Keratinocyte (primary cell): ENCODE data around the gene DACT3. TPM values are rescaled to one million over a fixed set of nuclear protein-coding genes. Genes with fewer than 3 reads are reported as not detected.
A peak's percentile ranks its signal among the peaks of the same experiment; 100 is the strongest.

Experiments used
- DNase-seq: peaks from one replicate; pipeline ENCODE4 v3.0.0-alpha.2; 2011; ENCODE audit warnings: low read depth, missing footprints, low spot score
- FAIRE-seq: peaks from 2 replicates; lab custom pipeline; 2011; peaks lifted over from hg19 to GRCh38; lab: Jason Lieb, UNC
- H2AFZ ChIP-seq: 2 replicates; pipeline ENCODE4 v1.6.0; 2012; ENCODE audit warnings: low read length, control low read depth, inconsistent platforms; ENCODE audit not compliant: control insufficient read depth
- H3K27ac ChIP-seq: 2 replicates; pipeline ENCODE4 v1.5.1; 2011; ENCODE audit warnings: low read length; ENCODE audit not compliant: control insufficient read depth, insufficient read depth
- H3K27me3 ChIP-seq: 3 replicates; pipeline ENCODE4 v1.6.0; 2011; ENCODE audit warnings: low read length; ENCODE audit not compliant: control insufficient read depth, insufficient read depth; ENCODE audit errors: extremely low read depth
- H3K36me3 ChIP-seq, 2 experiments: 2 replicates in 1 of 2; 3 replicates in 1 of 2; pipeline ENCODE4 v1.5.1; 2011; ENCODE audit warnings: low read length in 2 of 2, mild to moderate bottlenecking in 1 of 2; ENCODE audit not compliant: control insufficient read depth in 2 of 2, insufficient read depth in 2 of 2; ENCODE audit errors: extremely low read depth in 1 of 2
- H3K4me1 ChIP-seq: 3 replicates; pipeline ENCODE4 v1.5.1; 2011; ENCODE audit warnings: low read length; ENCODE audit not compliant: control insufficient read depth, insufficient read depth; ENCODE audit errors: extremely low read depth
- H3K4me2 ChIP-seq: 3 replicates; pipeline ENCODE4 v1.6.0; 2011; ENCODE audit warnings: low read depth, low read length; ENCODE audit not compliant: control insufficient read depth, insufficient read depth; ENCODE audit errors: extremely low read depth
- H3K4me3 ChIP-seq, 3 experiments: fragments of 200-600 bp in 1 of 3; sonication (generic) in 1 of 3; 2 replicates in 2 of 3; 3 replicates in 1 of 3; pipeline ENCODE4 v1.5.1; 2011 to 2016; ENCODE audit warnings: low read length in 3 of 3, mild to moderate bottlenecking in 3 of 3, control low read depth in 2 of 3, inconsistent platforms in 1 of 3, low read depth in 1 of 3, mixed read lengths in 1 of 3, mixed run types in 1 of 3, moderate library complexity in 1 of 3; ENCODE audit not compliant: control insufficient read depth in 2 of 3, insufficient read depth in 2 of 3; ENCODE audit errors: extremely low read depth in 1 of 3
- H3K79me2 ChIP-seq: 2 replicates; pipeline ENCODE4 v1.6.0; 2012; ENCODE audit warnings: low read length; ENCODE audit not compliant: control insufficient read depth, insufficient read depth
- H3K9ac ChIP-seq: 3 replicates; pipeline ENCODE4 v1.6.0; 2011; ENCODE audit warnings: low read length; ENCODE audit not compliant: control insufficient read depth, insufficient read depth; ENCODE audit errors: extremely low read depth
- H3K9me1 ChIP-seq: 3 replicates; pipeline ENCODE4 v1.6.0; 2011; ENCODE audit warnings: low read length; ENCODE audit not compliant: control insufficient read depth, insufficient read depth; ENCODE audit errors: extremely low read depth
- H3K9me3 ChIP-seq: 2 replicates; pipeline ENCODE4 v1.5.1; 2012; ENCODE audit warnings: low read depth, low read length; ENCODE audit not compliant: control insufficient read depth
- H4K20me1 ChIP-seq: 3 replicates; pipeline ENCODE4 v1.6.0; 2011; ENCODE audit warnings: low read length; ENCODE audit not compliant: control insufficient read depth, insufficient read depth; ENCODE audit errors: extremely low read depth
- EZH2 ChIP-seq: IDR thresholded peaks from one replicate; pipeline ENCODE4 v1.6.1; 2012; ENCODE audit warnings: inconsistent platforms, mild to moderate bottlenecking, low read length, moderate library complexity
- dilution Hi-C: fragments of 300-500 bp; cut with MboI; formaldehyde crosslinking; loops from one replicate; pipeline ENCODE4 v1.7.0; 2020; ENCODE audit warnings: low sequenced_read_pairs; ENCODE audit not compliant: extremely low pct_ligation_motif_present
- polyA minus RNA-seq, 3 experiments: library from RNA; depleted of rRNA, polyadenylated mRNA; stranded (reverse); fragments of >200 nt; gene quantifications; 1 replicate in 1 of 3; 2 replicates in 1 of 3; 3 replicates in 1 of 3; pipeline ENCODE4 v1.2.3, GENCODE V29; 2011
- polyA plus RNA-seq, 5 experiments: library from polyadenylated mRNA; depleted of rRNA in 3 of 5; stranded (reverse) in 3 of 5; stranded (forward) in 1 of 5; unstranded in 1 of 5; fragments of >200 nt; gene quantifications; 1 replicate in 1 of 5; 2 replicates in 3 of 5; 3 replicates in 1 of 5; pipeline versions ENCODE4 v1.2.1 to v1.2.3, GENCODE V29; 2011 to 2012; ENCODE audit warnings: missing spikeins in 2 of 5, low read depth in 1 of 5, low replicate concordance in 1 of 5
- TF ChIP-seq, protein P1 (sequence below), 3 experiments: IDR thresholded peaks in 1 of 3; conservative IDR thresholded peaks in 1 of 3; optimal IDR thresholded peaks in 1 of 3; 2 replicates in 2 of 3; 3 replicates in 1 of 3; pipeline versions ENCODE3 to v1.5.1; 2011; ENCODE audit warnings: low read length in 3 of 3, mild to moderate bottlenecking in 3 of 3, moderate library complexity in 2 of 3, control low read depth in 1 of 3, inconsistent platforms in 1 of 3; ENCODE audit not compliant: insufficient read depth in 2 of 3; ENCODE audit errors: extremely low read depth in 1 of 3

DACT3 gene, protein sequence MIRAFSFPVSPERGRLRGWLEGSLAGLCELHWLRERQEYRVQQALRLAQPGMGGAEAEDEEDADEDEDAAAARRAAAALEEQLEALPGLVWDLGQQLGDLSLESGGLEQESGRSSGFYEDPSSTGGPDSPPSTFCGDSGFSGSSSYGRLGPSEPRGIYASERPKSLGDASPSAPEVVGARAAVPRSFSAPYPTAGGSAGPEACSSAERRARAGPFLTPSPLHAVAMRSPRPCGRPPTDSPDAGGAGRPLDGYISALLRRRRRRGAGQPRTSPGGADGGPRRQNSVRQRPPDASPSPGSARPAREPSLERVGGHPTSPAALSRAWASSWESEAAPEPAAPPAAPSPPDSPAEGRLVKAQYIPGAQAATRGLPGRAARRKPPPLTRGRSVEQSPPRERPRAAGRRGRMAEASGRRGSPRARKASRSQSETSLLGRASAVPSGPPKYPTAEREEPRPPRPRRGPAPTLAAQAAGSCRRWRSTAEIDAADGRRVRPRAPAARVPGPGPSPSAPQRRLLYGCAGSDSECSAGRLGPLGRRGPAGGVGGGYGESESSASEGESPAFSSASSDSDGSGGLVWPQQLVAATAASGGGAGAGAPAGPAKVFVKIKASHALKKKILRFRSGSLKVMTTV
- polyA plus RNA-seq (0.03 to 0.14 TPM (median 0.04 TPM) in 3 replicates), polyA minus RNA-seq (0.06 TPM in 1 of 3 replicates, not detected in the others)
- polyA plus RNA-seq (2011; ENCODE audit: low read depth), result not detected
- 0.09 and 0.11 TPM in 2 replicates for polyA plus RNA-seq (2011; cell fraction: cytosol; rRNA removed)
- 0.11 and 0.28 TPM in 2 replicates for polyA plus RNA-seq (2011; cell fraction: nucleus; rRNA removed)
- polyA plus RNA-seq (2012; ENCODE audit: low replicate concordance), result 0.06 and 0.11 TPM in 2 replicates
- polyA minus RNA-seq (2011; cell fraction: cytosol; rRNA and poly(A)+ RNA removed), result not detected
- polyA minus RNA-seq (2011; cell fraction: nucleus; rRNA and poly(A)+ RNA removed), result not detected in 2 replicates

DNA sequence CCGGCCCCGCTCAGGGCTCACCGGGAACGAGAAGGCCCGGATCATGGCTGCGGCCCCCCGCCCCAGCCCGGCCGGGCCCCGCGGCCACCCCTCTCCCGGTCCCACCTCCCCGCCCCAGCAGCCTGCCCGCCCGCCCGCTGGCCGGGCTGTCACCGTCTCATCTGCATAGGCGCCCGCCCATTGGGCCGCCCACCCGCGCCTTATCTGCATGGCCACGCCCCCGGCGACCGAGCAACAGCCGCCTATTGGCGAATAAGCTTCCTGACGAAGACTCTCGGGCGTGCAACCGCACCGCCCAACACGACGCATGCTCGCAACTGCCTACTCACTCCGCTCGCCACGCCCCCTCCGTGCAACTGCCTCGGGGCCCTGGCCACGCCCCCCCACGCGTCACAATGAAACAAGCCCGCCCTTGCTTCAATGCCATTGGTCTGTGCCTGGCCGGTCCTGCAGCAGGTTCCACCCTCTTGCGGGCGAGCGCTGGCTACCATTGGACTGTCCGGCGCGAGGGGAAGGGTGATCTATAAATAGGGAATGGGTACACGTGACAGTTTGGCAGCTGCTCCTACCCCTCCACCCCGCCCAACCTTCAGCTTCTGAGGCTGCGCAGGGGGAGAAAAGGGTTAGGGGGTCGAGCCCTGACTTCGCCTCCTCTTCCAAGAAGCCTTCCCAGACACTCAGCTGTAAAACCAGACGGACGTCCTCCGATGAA, at the start of gene DACT3:
DACT3 (minus strand) TSS at position 163 of the 712 bp plus-strand sequence; CDS start at position 45, 118 bp downstream.
- FAIRE-seq, result peak; percentile 77
- no peaks in the 10 kb centered on the region for H3K79me2 ChIP-seq
- peak within 1 kb of the TSS; percentile 46 for H3K9ac ChIP-seq
- H2AFZ ChIP-seq, result peak within 1 kb of the TSS; percentile 44
- no peaks in the 10 kb centered on the region for H3K9me1 ChIP-seq
- H3K27ac ChIP-seq, result peak within 1 kb of the TSS; percentile 34
- no peak for TF ChIP-seq EZH2
- TF ChIP-seq, protein P1, sequence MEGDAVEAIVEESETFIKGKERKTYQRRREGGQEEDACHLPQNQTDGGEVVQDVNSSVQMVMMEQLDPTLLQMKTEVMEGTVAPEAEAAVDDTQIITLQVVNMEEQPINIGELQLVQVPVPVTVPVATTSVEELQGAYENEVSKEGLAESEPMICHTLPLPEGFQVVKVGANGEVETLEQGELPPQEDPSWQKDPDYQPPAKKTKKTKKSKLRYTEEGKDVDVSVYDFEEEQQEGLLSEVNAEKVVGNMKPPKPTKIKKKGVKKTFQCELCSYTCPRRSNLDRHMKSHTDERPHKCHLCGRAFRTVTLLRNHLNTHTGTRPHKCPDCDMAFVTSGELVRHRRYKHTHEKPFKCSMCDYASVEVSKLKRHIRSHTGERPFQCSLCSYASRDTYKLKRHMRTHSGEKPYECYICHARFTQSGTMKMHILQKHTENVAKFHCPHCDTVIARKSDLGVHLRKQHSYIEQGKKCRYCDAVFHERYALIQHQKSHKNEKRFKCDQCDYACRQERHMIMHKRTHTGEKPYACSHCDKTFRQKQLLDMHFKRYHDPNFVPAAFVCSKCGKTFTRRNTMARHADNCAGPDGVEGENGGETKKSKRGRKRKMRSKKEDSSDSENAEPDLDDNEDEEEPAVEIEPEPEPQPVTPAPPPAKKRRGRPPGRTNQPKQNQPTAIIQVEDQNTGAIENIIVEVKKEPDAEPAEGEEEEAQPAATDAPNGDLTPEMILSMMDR (optimal IDR thresholded peaks at IDR 0.05 in 1 of 3, IDR thresholded peaks at IDR 0.05 in 1 of 3, conservative IDR thresholded peaks at IDR 0.05 in 1 of 3; ENCODE audit: extremely low read depth in 1 of 3, insufficient read depth in 2 of 3, low read length in 3 of 3), result no peak
- H3K4me3 ChIP-seq, result peak within 1 kb of the TSS; percentile 41 to 79 (median 68)
- peaks cover 13% of the 10 kb centered on the region for H3K4me1 ChIP-seq
- H3K4me2 ChIP-seq, result peak within 1 kb of the TSS; percentile 99
- H3K27me3 ChIP-seq, result peaks cover 26% of the 10 kb centered on the region
- dilution Hi-C loops, result no loop called here
- DNase-seq, result peak; percentile 98
- H3K36me3 ChIP-seq, result no peaks in the 10 kb centered on the region
- H3K9me3 ChIP-seq, result no peaks in the 10 kb centered on the region
- no peaks in the 10 kb centered on the region for H4K20me1 ChIP-seq

DNA sequence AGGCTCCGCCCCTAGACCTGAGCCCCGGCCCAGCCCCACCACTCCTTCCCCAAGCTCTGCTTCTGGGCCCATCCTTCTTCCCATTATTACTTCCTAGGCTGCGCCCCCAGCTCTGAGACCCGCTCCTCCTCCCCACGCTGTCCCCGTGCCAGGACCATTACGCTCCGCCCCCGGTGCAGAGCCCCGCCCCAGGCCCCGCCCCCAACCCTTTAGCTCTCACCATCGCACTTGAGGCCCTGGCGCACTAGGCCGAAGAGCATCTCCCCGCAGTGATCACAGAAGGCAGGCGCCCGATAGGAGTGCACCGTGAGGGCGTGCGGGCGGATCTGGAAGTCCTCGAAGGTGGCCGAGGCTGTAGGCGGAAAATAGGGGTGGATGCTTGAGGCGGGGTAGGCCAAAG, 49.7 kb upstream of the DACT3 start:
- Histone ChIP-seq H3K36me3 (peaks cover 4 to 22% of the 10 kb centered on the region in 2 experiments), H3K9ac (no peak overlapping the region), H3K79me2 (peaks cover 17% of the 10 kb centered on the region), H3K9me1 (no peaks in the 10 kb centered on the region), H3K27me3 (no peaks in the 10 kb centered on the region), H3K4me3 (no peak overlapping the region), H3K4me2 (no peak overlapping the region), H3K4me1 (peaks cover 10% of the 10 kb centered on the region), H4K20me1 (no peaks in the 10 kb centered on the region), H3K9me3 (no peaks in the 10 kb centered on the region), H2AFZ (no peak overlapping the region), H3K27ac (no peak overlapping the region)
- FAIRE-seq (no peak), DNase-seq (no peak)
- TF ChIP-seq EZH2, result no peak
- TF ChIP-seq, protein P1 (optimal IDR thresholded peaks at IDR 0.05 in 1 of 3, IDR thresholded peaks at IDR 0.05 in 1 of 3, conservative IDR thresholded peaks at IDR 0.05 in 1 of 3; ENCODE audit: extremely low read depth in 1 of 3, insufficient read depth in 2 of 3, low read length in 3 of 3), result no peak
- dilution Hi-C loops, result no loop called here
